Activated T-cell treated with anti-CD3 and anti-CD28 coated beads, Interleukin-2, amount 50 U/mL, for 72 hours (primary cell): ENCODE data around the gene TRDN. TPM values are rescaled to one million over a fixed set of nuclear protein-coding genes. Genes with fewer than 3 reads are reported as not detected.
A peak's percentile ranks its signal among the peaks of the same experiment; 100 is the strongest.

Source experiments
- ATAC-seq, 2 donors: fragments of 150-1000 bp; cut with Tn5 transposase; replicated peaks in 1 of 2; 2 replicates each; pipeline ENCODE4 v1.10.0; 2021; ENCODE audit warnings: moderate library complexity in 2 of 2, mild to moderate bottlenecking in 1 of 2
- DNase-seq, 2 donors: peaks; one replicate each; pipeline ENCODE4 v3.0.0; 2021 to 2022; ENCODE audit warnings: mixed read lengths in 1 of 2
- H3K27ac Mint-ChIP-seq: one replicate; pipeline ENCODE4 v1.8.0; 2022; ENCODE audit warnings: mild to moderate bottlenecking, moderate library complexity, mixed read lengths
- H3K27me3 Mint-ChIP-seq: one replicate; pipeline ENCODE4 v1.8.0; 2022; ENCODE audit warnings: low read depth, mixed read lengths
- H3K36me3 Mint-ChIP-seq, 2 donors: one replicate each; pipeline ENCODE4 v1.8.0; 2022; ENCODE audit warnings: mixed read lengths in 2 of 2, mild to moderate bottlenecking in 1 of 2; ENCODE audit not compliant: insufficient read depth in 2 of 2
- H3K4me1 Mint-ChIP-seq: one replicate; pipeline ENCODE4 v1.8.0; 2022; ENCODE audit warnings: low read depth, mixed read lengths
- H3K4me3 Mint-ChIP-seq, 2 donors: one replicate each; pipeline ENCODE4 v1.8.0; 2022; ENCODE audit warnings: mild to moderate bottlenecking in 2 of 2, mixed read lengths in 2 of 2, moderate library complexity in 2 of 2
- H3K9me3 Mint-ChIP-seq, 2 donors: one replicate each; pipeline ENCODE4 v1.8.0; 2022; ENCODE audit warnings: mixed read lengths in 2 of 2
- total RNA-seq, 2 donors: library from RNA; stranded (reverse); gene quantifications; one replicate each; pipeline ENCODE4 v1.2.3, GENCODE V29; 2022

Gene TRDN
- total RNA-seq, 2 donors from 2014 or later = not detected

DNA sequence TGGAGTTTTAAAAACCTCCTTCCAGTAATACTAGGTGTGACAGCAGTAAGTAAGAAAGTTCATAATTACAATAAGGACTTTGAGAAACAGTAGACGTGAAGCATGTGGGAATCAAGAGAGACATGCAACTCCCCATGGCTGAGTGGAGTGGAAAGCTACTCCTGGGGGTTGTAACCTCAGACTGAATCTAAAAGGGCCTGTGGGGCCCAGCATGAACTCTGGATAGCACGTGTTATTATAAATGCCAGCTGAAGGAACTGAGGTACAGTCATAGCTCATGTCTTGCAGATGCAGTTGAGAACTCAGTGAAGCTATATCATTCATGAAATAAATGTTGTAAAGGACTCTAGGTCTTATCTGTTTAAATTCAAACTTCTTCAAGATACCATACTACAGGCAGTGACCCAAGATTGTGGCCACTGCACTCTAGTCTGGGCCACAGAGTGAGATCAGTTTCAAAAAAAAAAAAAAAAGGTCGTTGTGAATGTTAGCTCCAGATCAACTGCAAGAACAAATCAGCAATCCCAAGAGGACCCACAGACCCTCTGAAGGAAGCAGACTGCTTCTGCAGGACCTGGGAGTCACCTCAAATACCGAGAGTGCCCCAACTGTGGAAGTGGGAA lies 189.3 kb downstream of the TRDN start:
- ATAC-seq (no peak), DNase-seq (no peak)
- H3K4me3 Mint-ChIP-seq = no peak overlapping the region
- no peaks in the 10 kb centered on the region for H3K27me3 Mint-ChIP-seq
- no peaks in the 10 kb centered on the region for H3K36me3 Mint-ChIP-seq
- H3K27ac Mint-ChIP-seq = no peak overlapping the region
- H3K4me1 Mint-ChIP-seq = no peaks in the 10 kb centered on the region
- H3K9me3 Mint-ChIP-seq = peaks cover 10% of the 10 kb centered on the region in 2 donors

DNA sequence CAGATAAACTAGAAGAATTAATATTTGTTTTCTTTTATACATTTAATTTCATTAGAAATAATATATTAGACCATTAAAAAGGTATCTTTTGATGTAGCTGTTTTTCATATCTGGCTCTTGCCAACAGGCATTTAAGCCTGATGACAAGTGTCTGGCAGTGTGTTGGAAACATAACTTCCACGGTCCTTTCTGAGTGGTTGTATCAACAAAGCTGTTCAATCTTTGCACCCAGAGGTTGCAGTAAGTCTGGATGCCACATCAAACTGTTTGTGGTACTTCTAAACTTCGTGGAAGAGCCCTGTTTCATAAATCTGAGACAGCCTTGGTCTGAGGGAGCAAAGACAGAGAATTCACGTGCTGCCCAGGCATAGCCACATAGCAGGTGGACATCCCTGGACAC lies 197.4 kb downstream of the TRDN start:
- H3K27ac Mint-ChIP-seq = no peak overlapping the region
- no peaks in the 10 kb centered on the region for H3K36me3 Mint-ChIP-seq
- H3K27me3 Mint-ChIP-seq = no peaks in the 10 kb centered on the region
- H3K4me1 Mint-ChIP-seq = no peaks in the 10 kb centered on the region
- DNase-seq = no peak
- H3K9me3 Mint-ChIP-seq = peaks cover 0 to 2% of the 10 kb centered on the region in 2 donors
- H3K4me3 Mint-ChIP-seq = no peak overlapping the region
- ATAC-seq = no peak

DNA sequence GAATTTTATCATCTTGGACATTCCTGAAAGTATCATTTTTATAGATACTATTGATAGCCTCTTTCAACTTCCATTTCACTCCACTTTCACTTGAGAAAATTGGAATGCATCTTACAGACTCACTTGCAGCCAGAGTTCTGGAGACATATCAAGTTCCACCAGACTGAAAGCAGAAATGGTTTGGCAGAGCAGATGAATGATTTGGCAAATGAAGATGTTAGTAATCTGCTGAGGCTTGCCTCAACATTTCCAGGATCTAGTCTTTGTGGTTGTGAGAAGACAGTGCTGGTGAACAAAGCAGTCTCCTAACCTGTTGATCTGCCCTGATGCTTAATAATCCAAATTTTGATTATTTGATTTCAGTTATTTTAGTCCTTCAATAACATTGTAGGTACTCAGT lies 202.6 kb downstream of the TRDN start:
- DNase-seq (no peak), ATAC-seq (no peak)
- H3K27me3 Mint-ChIP-seq = no peaks in the 10 kb centered on the region
- H3K9me3 Mint-ChIP-seq = no peaks in the 10 kb centered on the region
- H3K27ac Mint-ChIP-seq = no peak overlapping the region
- H3K4me3 Mint-ChIP-seq = no peak overlapping the region
- H3K4me1 Mint-ChIP-seq = no peaks in the 10 kb centered on the region
- no peaks in the 10 kb centered on the region for H3K36me3 Mint-ChIP-seq

DNA sequence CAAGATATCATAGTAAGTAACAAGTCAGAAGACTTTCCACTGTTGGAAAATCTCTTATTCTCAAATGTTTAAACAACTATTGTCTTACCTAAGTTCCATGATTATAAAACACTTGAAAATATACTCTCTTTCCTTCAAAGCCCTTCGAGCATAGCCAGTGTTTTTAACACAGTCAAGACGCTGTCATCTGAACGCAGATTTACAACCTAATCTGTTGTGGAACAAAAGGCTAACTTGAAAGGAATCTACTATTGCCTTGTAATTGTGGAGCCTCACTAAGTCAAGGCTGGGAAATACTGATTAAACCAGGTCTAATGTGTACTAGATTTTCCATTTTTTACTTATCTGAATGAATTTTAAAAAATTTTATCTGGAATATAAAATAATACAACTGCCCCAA lies 205.8 kb downstream of the TRDN start:
- H3K9me3 Mint-ChIP-seq = no peaks in the 10 kb centered on the region
- H3K4me1 Mint-ChIP-seq = no peaks in the 10 kb centered on the region
- no peak overlapping the region for H3K4me3 Mint-ChIP-seq
- H3K27me3 Mint-ChIP-seq = no peaks in the 10 kb centered on the region
- DNase-seq (no peak), ATAC-seq (no peak)
- H3K27ac Mint-ChIP-seq = no peak overlapping the region
- H3K36me3 Mint-ChIP-seq = no peaks in the 10 kb centered on the region

DNA sequence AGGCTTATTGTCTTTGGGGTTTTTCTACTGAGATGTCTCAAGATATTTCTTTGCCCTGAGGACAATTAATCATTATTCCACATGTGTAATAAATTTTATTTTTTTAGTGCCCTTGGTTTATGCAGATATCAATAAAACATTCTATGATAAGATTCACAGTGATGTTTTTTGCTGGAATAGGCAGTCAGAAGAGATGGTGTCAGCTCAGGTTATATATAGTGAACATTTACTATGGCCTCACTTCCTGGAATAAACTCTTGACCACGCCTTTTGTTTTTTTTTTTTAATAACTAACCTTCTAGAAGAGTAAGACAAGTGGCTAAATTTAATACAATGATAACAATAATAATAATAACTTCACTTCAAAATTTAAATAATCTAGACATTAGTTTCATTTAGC lies 209.7 kb downstream of the TRDN start:
- Mint-ChIP-seq H3K9me3 (no peaks in the 10 kb centered on the region), H3K27me3 (no peaks in the 10 kb centered on the region), H3K36me3 (no peaks in the 10 kb centered on the region), H3K4me3 (no peak overlapping the region), H3K27ac (no peak overlapping the region), H3K4me1 (no peaks in the 10 kb centered on the region)
- ATAC-seq = no peak
- no peak for DNase-seq

DNA sequence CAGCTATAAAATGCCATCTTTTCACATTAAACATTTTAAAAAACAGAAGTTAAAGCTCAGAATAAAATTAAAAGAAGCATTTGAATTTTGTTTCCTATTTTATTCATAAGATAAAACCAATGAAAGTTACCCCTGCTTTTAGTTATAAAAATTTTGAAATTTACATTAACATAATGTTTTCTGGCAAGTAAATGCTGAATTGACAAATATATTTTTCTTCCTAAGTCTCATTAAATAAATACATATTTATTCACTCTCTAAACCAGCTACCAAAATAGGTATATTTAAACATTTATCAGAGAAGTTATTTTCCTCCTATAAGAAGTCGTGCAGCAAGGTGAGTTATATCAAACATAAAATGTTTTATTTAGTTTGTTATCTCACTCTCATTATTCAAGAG lies 213.6 kb downstream of the TRDN start:
- ATAC-seq = no peak
- no peaks in the 10 kb centered on the region for H3K36me3 Mint-ChIP-seq
- no peak for DNase-seq
- H3K4me3 Mint-ChIP-seq = no peak overlapping the region
- H3K27ac Mint-ChIP-seq = no peak overlapping the region
- no peaks in the 10 kb centered on the region for H3K9me3 Mint-ChIP-seq
- H3K4me1 Mint-ChIP-seq = no peaks in the 10 kb centered on the region
- H3K27me3 Mint-ChIP-seq = no peaks in the 10 kb centered on the region

DNA sequence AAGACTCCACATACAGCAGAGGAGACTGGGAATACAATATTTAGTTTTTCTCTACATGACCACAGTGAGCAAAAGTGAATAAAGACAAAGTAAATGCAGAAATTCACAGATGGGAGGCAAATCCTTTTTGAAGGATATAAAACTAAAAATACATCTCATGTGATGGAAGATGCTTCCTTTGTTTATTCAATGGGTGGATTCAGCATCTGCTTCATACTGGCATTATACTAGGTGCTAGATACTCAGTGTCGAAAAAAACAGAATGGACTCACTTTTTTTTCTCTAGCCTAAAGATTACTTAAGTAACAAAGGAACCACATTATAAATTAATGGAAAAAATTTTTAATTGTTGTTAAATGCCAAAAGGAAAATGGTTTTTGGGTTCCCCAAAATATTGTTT lies 216.2 kb downstream of the TRDN start:
- Mint-ChIP-seq H3K27me3 (no peaks in the 10 kb centered on the region), H3K4me1 (no peaks in the 10 kb centered on the region), H3K27ac (no peak overlapping the region), H3K4me3 (no peak overlapping the region), H3K9me3 (no peaks in the 10 kb centered on the region), H3K36me3 (no peaks in the 10 kb centered on the region)
- ATAC-seq (no peak), DNase-seq (no peak)

DNA sequence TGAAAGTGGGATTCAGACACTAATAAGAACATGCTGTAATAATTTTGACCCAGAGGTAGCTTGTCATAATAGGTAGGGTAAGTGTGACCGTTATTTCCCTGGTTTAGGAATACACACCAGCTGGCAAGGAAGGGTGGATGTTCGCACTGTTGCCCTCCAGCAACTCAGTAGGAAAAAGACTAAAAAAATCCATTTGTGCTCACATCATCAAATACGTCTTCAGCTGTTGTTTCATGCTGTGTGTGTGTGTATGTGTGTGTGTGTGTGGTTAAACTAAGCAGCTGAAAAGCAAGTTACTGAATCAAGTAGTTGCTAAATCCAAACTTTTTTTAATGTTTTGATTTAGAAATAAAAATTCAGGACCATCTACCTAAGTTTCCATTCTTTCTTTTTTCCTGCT lies 218.7 kb downstream of the TRDN start:
- Mint-ChIP-seq H3K27ac (no peak overlapping the region), H3K4me1 (no peaks in the 10 kb centered on the region), H3K4me3 (no peak overlapping the region), H3K9me3 (no peaks in the 10 kb centered on the region), H3K36me3 (no peaks in the 10 kb centered on the region), H3K27me3 (no peaks in the 10 kb centered on the region)
- no peak for ATAC-seq
- DNase-seq = no peak

DNA sequence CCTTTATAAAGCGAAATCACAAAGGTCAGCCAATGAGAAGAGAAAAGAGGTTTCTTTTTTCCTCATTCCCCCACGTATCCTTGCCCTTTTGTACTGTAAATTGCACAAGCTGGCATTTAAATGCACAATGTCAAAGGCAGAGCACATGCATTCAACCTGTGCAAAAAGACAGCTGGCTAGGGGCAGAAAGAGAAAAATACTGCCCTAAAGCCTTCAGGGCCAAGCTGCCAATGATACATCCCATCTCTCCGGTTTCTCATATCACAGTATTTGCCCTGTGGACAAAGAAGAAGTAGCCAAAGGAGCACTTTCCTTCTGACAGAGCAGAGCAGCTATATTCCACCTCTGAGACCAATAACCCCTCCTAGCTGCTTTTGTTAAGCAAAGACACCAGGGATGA lies 219.2 kb downstream of the TRDN start:
- no peak overlapping the region for H3K27ac Mint-ChIP-seq
- no peaks in the 10 kb centered on the region for H3K9me3 Mint-ChIP-seq
- no peaks in the 10 kb centered on the region for H3K36me3 Mint-ChIP-seq
- DNase-seq (no peak), ATAC-seq (no peak)
- H3K4me1 Mint-ChIP-seq = no peaks in the 10 kb centered on the region
- H3K27me3 Mint-ChIP-seq = no peaks in the 10 kb centered on the region
- H3K4me3 Mint-ChIP-seq = no peak overlapping the region

DNA sequence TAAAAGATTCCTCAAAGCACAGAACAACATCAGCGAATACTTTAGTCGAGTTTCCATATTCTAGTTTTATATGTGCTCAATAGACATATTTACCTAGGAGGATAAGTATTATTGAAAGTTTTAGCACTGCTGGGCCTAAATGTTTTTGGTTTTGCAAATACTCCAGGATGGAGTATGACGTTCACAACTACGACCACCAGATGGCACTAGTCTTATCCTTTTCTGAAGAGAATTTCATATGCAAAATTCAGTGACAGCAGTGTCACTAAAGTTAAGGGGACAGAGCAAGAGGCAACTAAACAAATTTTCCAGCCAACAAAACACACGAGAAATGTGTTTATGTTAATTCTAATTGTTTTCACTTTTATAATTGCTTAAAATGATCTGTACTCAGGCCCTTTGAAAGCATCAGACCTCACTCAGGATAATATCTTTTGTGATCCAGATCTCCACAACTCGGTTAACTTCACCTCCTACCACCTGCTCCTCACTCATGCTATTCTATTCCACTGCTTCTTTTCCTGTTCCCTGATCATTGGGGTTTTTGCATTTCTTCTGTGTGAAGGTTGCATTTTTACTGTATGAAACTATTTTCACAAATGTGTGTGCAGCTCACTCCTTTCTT lies 220.8 kb downstream of the TRDN start:
- ATAC-seq = no peak
- Mint-ChIP-seq H3K9me3 (no peaks in the 10 kb centered on the region), H3K27ac (no peak overlapping the region), H3K4me3 (no peak overlapping the region), H3K36me3 (no peaks in the 10 kb centered on the region), H3K4me1 (no peaks in the 10 kb centered on the region), H3K27me3 (no peaks in the 10 kb centered on the region)
- peak; percentile 27 to 32 for DNase-seq

DNA sequence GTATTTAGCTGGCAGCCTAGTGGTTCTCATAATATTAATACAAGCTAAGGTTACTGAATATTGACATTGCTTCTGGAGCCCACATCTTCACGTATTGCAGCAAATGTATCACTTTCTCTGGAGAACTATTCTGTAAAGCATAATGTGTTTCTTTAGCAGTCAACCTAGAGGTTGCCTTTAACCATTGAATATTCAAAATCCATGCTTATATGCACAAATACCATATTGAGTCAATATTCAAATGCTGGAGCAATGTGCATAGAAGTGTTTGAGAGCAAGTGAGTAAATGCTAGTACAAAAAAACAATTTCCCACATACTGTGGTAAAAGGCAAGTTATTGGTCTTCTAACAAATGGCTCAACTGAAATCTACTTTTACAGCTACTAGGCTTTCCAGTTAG lies 231.8 kb downstream of the TRDN start:
- DNase-seq = no peak
- no peak for ATAC-seq
- Mint-ChIP-seq H3K27me3 (no peaks in the 10 kb centered on the region), H3K4me3 (no peak overlapping the region), H3K36me3 (no peaks in the 10 kb centered on the region), H3K9me3 (no peaks in the 10 kb centered on the region), H3K4me1 (no peaks in the 10 kb centered on the region), H3K27ac (no peak overlapping the region)

DNA sequence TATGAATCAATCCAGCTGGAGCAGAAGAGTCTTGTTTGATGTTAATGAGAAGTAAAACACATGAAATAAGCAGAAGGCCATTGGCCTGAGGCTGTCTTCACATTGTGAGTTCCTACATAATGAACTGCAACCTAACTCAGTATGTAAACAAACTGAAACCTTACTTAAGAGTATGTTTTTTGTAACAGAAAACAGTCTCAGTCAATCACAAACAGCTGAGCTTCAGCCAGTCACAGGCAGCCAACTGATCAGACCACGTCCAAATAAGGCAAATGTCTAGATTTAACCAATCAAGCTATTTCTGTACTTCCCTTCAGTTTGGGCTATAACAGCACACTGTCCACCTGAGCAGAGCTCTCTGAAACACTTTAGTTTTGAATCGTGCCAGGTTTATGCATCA lies 234.7 kb downstream of the TRDN start:
- ATAC-seq = no peak

DNA sequence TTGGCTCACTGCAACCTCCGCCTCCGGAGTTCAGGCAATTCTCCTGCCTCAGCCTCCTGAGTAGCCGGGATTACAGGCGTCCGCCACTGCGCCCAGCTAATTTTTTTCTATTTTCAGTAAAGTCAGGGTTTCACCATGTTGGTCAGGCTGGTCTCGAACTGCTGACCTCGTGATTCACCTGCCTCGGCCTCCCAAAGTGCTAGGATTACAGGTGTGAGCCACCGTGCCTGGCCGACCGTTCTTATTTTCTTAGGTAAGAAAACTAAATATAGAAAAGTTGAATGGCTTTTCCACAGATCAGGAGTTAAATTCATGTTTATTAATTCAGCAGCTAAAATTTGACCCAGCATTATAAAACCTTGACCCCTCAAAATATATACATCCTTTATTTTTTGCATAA lies 238.7 kb downstream of the TRDN start:
- no peak for ATAC-seq
- Mint-ChIP-seq H3K4me3 (no peak overlapping the region), H3K36me3 (no peaks in the 10 kb centered on the region), H3K9me3 (no peaks in the 10 kb centered on the region), H3K4me1 (no peaks in the 10 kb centered on the region), H3K27ac (no peak overlapping the region), H3K27me3 (no peaks in the 10 kb centered on the region)
- no peak for DNase-seq

More for the DNA sequence above, 234.7 kb downstream of the TRDN start:
- H3K27me3 Mint-ChIP-seq = no peaks in the 10 kb centered on the region
- no peak overlapping the region for H3K27ac Mint-ChIP-seq
- no peaks in the 10 kb centered on the region for H3K9me3 Mint-ChIP-seq
- no peaks in the 10 kb centered on the region for H3K36me3 Mint-ChIP-seq
- no peaks in the 10 kb centered on the region for H3K4me1 Mint-ChIP-seq
- DNase-seq = no peak
- no peak overlapping the region for H3K4me3 Mint-ChIP-seq

DNA sequence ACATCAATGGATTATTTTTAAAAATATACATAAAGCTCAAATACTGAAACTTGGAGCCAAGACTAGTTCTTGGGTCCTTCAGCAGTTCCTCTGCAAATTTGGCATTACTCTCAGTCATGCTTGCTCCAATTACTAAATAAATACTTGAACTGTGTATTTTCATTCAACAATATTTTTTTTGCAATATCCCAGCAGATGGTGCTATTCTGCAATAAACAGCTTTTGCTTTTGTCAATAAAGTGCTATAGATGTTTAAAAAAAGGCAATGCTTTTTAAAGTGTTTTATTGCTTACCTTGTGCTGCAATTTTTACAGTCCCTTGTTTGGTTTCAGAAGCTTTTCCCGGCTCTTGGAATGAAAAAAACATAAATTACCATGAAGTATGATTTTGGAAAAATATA lies 243.4 kb downstream of the TRDN start:
- H3K4me3 Mint-ChIP-seq = no peak overlapping the region
- ATAC-seq (no peak), DNase-seq (no peak)
- no peaks in the 10 kb centered on the region for H3K4me1 Mint-ChIP-seq
- no peak overlapping the region for H3K27ac Mint-ChIP-seq
- no peaks in the 10 kb centered on the region for H3K9me3 Mint-ChIP-seq
- H3K36me3 Mint-ChIP-seq = no peaks in the 10 kb centered on the region
- H3K27me3 Mint-ChIP-seq = no peaks in the 10 kb centered on the region
